Non-pigmented ciliary epithelial cell (primary cell): ENCODE measurements around the gene PLCB1.
A peak's percentile ranks its signal among the peaks of the same experiment; 100 is the strongest.
"Not testable (repeated sequence)": the region's sequence is repeated elsewhere in the genome, so short reads cannot be mapped to it uniquely, and the experiment has no call there.

Experiments
- DNase-seq: peaks from one replicate; pipeline ENCODE4 v3.0.0-alpha.2; 2010; ENCODE audit warnings: low read depth

PLCB1 gene

GRCh38 chr20:8787090-8787489 is 655.0 kb downstream of the PLCB1 start:
- no peak for DNase-seq

- no peak for DNase-seq
Observed at GRCh38 chr20:8788275-8788674, 656.2 kb downstream of the PLCB1 start.

- DNase-seq, result no peak
Observed at GRCh38 chr20:8788831-8789230, 656.8 kb downstream of the PLCB1 start.

- peak; percentile 15 for DNase-seq
Observed at GRCh38 chr20:8790442-8791074, 658.5 kb downstream of the PLCB1 start.

DNA sequence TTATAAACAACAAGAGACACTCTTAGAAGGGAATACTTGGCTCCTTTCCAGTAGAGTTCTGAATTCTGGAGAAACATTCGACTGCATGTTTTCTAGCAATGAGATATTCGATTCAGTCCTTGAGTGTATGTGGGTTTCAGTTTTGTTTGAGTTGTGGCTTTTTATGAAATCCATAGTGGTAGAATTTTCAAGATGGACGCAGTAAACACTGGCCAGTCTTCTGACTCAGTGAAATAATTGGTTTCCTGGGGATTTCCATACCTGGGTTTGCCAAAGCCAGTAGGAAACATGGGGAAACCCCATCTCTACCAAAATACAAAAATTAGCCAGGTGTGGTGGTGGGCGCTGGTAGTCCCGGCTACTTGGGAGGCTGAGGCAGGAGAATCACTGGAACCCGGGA is 663.3 kb downstream of the PLCB1 start:
- DNase-seq, result no peak

GRCh38 chr20:8796088-8796660 is 664.1 kb downstream of the PLCB1 start:
- DNase-seq, result no peak

DNA sequence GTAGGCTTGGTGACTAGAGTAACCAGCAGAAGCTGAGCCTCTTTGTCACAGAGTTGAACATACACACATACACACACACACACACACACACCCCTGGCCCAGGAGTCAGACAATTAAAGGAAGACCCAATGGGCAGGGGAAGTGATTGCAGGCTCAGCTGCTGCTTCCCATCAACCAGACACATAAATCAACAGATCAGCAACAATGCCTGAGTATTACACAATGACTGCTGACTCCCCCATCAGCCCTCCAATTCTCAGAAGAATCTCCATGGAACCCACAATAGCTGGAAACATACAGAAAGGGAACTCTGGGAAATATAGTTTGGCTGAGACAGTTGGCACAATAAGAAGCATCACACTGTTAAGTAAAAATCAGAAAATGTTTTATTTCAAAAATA is 666.4 kb downstream of the PLCB1 start:
- DNase-seq, result no peak

- DNase-seq, result no peak
Observed at GRCh38 chr20:8800089-8800488, 668.0 kb downstream of the PLCB1 start.

DNA sequence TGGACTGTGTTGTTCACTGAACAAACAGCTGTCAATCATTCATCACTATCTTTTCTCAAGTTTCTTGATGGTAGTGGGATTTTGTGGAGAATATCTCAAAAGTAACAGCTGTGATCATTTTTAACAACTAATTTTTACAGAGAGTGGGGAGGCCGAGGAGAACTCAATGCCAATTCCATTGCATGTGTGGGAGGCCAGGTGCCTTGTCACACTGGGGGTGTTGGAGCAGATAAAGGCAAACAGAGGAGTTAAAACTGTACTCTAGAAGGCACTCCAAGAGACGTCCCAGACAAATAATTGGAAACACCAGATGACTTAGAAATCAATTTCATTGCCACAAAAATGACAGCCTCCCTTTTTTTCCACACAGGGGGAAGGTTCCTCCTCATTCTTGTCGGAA is 669.6 kb downstream of the PLCB1 start:
- no peak for DNase-seq

- no peak for DNase-seq
Observed at GRCh38 chr20:8803065-8803464, 671.0 kb downstream of the PLCB1 start.

DNA sequence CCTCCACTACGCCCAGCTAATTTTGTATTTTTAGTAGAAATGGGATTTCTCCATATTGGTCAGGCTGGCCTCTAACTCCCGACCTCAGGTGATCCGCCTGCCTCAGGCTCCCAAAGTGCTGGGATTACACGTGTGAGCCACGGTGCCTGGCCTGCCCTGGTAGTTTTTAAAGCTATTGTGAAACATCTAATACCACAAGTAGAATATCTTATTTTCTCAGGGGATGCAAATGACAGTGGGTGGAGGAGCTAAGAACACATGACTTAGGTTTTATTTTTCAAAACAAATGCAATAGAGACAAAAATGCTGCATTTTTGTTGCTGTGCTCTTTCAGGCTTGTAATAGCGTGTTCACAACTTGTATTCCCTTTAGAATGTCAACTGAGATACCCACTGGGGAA is 671.9 kb downstream of the PLCB1 start:
- DNase-seq, result no peak

GRCh38 chr20:8805737-8806442 is 673.8 kb downstream of the PLCB1 start:
- no peak for DNase-seq

GRCh38 chr20:8807480-8808201 is 675.6 kb downstream of the PLCB1 start:
- no peak for DNase-seq

GRCh38 chr20:8808202-8808535 is 676.1 kb downstream of the PLCB1 start:
- no peak for DNase-seq

DNA sequence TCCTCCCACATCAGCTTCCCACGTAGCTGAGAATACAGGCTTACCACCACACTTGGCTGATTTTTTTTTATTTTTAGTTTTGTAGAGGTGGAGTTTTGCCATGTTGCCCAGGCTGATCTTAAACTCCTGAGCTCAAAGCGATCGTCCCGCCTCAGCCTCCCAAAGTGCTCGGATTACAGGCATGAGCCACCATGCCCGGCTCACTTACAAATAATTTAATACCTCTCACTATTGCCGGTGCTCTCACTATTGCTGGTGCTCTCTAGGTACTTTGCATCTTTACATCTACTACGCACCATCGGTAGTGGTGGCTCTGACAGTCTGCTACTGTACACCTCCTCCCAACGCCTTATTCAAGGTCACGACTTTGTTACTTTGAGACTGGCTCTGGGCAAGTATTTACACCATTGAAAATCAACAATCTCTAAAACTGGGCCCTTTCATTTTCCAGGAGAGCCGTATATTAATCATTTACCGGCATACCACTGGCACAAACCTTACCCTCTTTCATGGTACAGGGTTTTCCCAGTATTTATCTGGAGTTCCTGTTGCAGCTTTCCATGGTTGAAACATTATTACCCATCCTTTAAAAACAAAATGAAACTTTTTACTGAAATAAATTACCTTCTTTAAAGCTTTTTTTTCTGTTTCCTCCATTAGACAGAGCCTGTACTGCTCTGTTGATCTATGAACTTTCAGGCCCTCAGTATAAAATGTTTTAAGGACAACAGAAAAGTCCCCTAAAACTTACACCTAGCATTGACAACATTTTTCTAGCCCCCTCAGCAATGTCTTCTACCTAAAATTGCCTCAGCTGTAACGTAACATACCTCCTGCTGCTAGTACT is 677.3 kb downstream of the PLCB1 start:
- no peak for DNase-seq

DNA sequence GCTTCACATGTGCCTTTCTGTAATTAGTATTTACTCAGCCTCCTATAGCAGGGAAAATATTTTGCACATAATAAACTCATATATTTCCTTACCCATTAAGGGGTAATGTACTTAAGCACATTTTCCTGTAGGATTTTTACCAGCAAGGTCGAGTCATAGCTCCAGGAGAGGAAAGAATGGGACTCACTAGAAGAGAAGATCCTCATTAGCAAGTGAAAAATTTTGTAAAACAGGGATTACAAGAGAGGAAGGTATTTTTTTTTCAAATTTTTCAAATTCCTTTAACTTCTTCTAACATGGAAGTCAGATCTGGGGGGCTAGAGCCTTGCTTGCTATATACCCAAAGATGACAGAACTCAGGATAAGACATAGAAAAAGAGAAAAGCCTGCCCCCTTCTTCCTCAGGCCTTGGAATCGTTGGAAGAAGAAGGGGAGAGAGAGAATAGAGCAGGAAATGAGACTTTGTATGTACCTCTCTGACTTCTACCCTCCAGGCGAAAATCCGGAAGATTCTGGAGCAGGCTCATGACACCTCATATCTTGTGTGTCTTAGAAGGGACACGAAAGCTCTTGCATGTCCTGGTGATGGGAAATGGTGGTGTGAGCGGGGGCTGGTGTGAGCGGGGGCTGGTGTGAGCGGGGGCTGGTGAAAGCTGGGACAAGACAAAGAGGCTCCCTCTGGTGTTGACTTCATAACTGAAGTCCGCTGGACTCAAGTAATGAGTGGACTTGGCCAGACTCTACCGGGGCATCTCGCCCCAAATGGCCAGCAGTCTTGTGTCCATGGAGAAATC is 679.9 kb downstream of the PLCB1 start:
- no peak for DNase-seq

GRCh38 chr20:8812817-8813216 is 680.8 kb downstream of the PLCB1 start:
- no peak for DNase-seq

GRCh38 chr20:8815208-8815607 is 683.1 kb downstream of the PLCB1 start:
- DNase-seq, result no peak

DNA sequence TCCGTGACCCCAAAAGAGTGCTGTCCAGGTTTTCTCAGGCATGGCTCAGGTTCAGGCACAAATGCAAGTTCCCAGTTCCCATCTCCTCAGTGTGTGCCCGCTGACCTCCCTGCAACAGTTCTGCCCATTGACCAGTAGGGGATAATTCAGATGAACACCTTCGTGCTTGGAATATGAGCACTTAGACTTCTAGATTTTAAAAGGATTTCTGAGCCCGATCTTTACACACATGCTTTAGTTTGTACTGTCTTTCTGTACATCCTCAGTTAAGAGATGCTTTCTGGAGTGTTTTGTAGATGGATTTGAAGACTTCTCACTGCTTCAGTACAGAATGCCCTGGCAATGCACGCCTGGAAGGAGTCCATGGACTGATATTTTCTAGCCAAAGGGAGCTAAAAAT is 697.2 kb downstream of the PLCB1 start:
- no peak for DNase-seq

- not testable (repeated sequence) for DNase-seq
Observed at GRCh38 chr20:8834294-8834693, 702.2 kb downstream of the PLCB1 start.

DNA sequence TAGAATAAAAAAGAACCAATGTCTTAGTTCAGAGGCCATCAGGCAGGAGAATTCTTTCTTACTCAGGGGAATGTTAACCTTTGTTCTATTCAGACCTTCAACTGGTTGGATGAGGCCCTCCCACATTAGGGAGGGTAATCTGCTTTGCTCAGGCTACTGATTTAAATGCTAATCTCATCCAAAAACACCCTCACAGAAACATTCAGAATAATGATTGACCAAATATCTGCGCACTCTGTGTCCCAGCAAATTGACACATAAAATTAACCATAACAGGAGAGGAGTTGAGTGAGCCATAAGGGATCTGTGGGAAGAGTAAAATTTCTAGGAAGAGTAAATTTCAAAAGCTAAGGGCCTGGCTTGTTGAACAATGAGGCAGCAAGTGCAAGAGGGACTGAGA is 702.8 kb downstream of the PLCB1 start:
- no peak for DNase-seq
